Right renal pelvis (tissue), 4 donors: ENCODE results near the gene ARF6. TPM values are rescaled to one million over a fixed set of nuclear protein-coding genes. Genes with fewer than 3 reads are reported as not detected.
"Not testable (repeated sequence)": the region's sequence is repeated elsewhere in the genome, so short reads cannot be mapped to it uniquely, and the experiment has no call there.

Experiments
- DNase-seq, 4 donors: peaks; one replicate each; pipeline ENCODE4 v3.0.0-alpha.2; 2013; ENCODE audit warnings: low read depth in 4 of 4, low spot score in 3 of 4, missing footprints in 1 of 4
- polyA plus RNA-seq, 4 donors: library from polyadenylated mRNA; unstranded; fragments of 120-200 nt; gene quantifications; one replicate each; pipeline ENCODE4 v1.2.1, GENCODE V29; 2013; ENCODE audit not compliant: insufficient read length in 4 of 4

The ARF6 gene
- 100 to 1,000 TPM in 3 of 4 donors, 10 to 100 TPM in 1; 88.6 to 112 (median 103) TPM for polyA plus RNA-seq

DNA sequence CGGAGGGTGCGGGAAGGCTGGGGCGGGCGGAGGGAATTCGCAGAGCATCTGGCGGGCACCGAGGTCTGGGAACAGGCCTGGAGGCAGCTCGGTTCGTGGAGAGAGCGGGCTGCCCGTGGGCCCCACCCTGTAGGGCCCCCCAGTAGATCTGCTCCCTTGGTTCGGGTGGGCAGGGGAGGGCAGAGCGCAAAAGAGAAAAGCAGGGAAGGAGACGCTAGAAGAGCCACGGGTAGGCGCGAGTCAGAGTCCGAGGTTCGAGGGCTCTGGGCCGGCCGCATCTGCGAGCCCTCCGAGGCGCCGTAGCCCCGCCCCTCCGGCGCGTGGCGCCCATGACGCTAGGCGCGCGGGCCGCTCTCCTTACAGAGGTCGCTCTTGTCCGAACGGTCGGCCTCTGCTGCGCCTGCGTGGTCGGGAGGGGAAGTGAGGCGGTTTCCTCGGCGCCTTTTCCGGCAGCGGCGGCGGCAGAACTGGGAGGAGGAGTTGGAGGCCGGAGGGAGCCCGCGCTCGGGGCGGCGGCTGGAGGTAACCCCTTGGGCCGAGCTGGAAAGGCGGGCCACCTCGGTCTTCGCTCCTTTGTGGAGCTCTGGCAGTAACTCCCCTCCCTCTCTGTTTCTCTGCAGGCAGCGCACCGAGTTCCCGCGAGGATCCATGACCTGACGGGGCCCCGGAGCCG is at the start of gene ARF6:
TSS of gene ARF6 (plus strand) at position 447 of the 673 bp plus-strand sequence. CDS start 655 bp downstream, outside the sequence.
- peak; percentile 91 to 96 (median 94) for DNase-seq

DNA sequence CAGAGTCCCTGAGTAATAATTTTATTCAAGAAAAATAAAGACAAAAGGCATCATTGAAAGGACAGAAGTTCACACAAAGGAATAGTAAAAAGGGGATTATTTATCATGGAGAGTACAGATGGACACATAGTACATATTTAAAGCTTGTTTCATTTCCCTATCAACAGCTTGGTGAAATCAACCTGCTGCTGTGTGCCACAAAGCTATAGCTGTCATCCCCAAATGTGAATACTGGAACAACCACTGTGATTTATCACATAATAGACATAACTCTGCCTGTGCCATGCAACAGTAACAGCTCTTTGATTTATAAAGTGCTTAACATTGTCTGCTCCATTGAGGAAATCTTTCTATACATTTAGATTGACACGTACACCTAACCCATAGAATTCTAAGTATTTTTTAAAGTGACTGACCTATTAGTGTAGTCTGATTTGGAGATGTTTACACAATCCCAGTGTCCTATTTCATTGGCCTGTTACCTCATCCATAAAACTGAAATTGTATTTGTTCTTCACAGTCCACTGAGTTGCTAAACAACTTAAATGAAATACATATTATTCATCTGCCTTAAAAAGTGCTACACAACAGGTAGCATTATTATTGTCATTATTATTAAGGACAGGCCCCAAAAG is 43.6 kb upstream of the ARF6 start:
- DNase-seq, result no peak

DNA sequence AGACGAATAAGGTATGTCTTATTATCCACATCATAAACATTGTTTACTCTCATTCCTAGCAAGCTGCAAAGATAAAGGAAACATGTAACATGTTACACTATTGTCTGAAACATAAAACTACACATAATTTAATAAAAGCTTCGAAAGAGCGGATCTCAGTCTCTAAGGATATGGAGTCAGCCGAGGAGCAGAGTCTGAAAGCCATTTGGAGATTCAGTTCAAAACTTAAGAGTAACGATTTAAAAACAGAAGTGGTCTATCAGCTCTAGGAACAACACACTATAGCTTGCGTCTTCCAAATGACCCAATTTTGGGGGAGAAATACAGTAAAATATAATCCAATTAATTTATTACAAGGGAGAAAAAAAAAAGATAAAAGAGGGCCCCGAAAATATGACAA is 41.1 kb upstream of the ARF6 start:
- DNase-seq, result no peak

DNA sequence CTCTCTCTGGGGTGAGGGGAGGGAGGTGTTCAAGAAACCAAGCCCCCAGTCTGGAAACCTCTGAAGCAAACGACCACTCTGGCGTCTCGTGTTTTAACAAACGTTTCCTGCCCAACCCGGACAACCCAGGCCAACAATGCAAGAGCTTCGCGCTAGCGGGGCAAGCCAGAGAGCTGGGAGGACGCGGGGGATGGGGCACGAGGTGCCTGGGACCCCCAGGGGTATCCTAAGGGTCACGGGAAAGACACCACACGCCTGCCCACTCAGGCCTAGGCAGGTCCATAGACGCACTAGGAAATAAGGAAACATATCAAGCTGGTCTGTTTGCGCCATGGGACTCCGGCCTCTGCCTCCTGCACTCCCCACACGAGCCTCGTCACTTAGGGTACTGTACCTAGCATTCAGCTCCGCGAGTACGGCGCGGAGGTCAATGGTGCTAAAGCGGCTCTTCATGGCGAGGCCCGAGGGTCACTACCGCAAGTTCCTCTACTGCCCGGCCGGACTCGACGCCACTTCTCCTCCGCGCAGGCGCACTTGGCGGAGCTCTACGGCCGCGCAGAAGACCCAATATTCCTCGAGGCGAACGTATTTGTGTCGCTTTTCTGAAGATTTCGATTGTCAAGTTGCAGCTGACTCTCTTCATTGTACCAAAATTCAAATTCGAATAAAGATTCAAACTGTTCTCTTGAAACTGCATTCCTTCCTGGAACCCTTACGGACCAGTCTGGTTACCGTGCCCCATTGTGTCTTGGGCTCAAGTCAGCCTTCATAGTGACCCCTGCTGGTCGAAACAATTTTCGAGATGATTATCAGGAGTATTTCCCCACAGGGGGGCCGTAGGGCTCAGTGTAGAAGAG is 40.4 kb upstream of the ARF6 start, which contains the start of gene NEMF:
TSS of gene NEMF (minus strand) at position 488 of the 857 bp plus-strand sequence. CDS start at position 453, 35 bp downstream.
- peak; percentile 93 to 98 (median 94) for DNase-seq

DNA sequence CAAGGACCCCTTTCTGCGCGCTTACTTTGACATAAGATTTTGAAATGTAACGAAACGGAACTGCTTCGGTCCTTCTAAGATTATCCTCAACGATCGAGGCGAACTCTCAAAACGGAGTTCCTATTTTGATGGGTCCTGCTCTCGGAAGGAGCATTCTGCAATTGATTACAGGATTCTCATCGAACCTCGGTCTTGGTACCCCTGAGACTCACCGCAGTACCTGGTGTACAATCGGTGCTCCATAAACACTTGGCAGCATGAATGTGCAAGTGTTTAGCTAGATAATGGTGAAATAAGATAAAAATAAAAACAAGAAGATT is 39.8 kb upstream of the ARF6 start:
- DNase-seq, result no peak

DNA sequence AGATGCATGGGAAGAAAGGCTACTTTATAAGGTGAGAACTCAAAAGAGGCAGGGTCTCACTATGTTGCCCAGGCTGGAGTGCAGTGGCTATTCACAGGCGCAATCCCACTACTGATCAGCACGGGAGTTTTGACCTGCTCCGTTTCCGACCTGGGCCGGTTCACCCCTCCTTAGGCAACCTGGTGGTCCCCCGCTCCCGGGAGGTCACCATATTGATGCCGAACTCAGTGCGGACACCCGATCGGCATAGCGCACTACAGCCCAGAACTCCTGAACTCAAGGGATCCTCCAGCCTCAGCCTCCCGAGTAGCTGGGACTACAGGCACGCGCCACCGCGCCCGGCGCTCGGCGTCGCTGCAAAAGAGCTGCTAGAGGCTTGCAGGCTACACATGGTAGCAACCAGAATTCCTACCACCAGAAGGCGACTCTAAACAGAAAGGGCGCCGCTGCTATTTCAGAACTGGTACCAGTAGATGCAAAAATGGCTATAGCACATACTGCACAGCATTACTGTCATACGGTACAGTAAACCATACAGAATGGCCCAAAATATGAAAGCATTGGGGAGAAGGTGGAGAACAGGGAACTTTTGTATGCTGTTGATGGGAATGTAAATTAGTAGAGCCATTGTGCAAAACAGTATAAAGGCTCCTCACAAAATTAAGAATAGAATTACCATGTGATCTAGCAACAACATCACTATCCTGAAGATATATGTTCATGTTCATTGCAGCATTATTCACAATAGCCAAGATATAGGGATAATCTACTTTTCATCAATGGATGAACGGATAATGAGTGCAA is 39.1 kb upstream of the ARF6 start:
- DNase-seq, result peak in 2 of 4 donors; percentile 57 to 65

DNA sequence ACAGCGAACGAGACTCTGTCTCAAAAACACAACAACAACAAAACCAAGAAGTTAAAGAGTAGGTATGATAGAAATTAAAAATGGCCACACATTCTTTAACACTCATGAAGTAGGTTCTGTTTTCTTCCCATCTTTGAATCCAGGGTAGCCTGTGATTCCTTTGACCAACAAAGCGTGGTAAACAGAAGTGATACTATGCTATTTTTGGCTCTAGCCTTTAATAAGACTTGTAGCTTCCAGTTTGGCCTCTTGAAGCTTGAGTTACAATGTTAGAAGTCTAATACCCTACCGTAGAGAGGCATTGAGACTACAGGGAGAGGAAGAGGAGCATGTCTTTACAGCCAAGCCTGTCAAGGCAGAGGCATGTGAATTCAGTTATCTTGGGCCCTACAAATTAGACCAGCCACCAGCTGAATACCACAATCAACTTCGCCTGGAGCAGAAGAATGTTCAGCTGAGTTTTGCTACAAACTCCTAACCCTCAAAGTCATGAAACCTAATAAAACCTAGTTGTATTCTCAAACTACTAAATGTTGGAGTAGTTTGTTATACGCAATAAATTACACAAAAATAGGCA is 35.4 kb upstream of the ARF6 start:
- no peak for DNase-seq

DNA sequence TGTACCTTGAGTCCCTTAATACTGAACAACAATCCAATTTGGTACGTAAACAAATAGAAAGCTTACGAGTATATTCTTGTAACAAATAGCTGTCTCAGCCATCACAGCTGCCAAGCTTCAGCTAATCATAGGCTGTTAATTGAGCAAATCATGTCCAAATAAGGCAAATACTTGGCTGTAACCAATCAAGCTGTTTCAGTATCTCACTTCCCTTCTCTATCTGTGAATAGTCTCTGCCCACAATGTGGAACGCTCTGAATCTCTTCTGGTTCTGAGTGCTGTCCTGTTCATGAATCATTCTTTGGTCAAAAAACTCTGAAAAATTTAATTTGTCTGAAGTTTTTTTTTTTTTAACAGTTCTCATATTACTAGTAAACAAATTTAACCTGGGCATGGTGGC is 34.5 kb upstream of the ARF6 start:
- DNase-seq, result no peak

DNA sequence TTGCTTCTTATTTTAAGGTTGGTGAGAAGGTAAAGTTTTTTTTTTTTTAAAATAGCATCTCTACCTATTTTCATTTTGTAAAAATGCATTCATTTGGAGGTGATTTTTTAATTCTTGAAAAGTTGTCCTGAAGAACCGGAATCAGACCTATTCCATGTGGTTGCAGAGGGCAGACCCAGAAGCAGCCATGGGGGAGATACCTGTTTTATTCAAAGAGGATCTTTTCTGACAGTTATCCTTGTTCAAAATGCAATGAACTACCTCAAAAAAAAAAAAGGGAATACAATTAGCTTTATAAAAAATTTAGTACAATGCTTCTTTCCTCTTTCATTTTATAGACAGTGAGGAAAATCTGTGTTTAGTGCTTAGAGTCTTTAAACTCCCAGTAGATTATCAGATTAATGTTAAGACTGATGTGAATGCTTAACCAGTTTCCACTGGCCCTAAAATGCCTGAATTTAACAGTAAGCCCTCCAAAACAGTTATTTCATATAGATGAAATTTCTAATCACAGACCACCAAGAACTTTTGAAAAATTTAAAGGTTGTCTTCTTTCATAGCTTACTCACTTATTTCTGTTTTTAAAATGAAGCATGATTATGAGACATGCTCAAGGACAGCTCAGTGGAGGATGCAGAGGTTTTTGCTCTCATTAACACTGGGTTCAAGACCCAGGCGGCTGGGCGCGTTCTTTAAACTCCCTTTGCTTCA is 31.7 kb upstream of the ARF6 start:
- DNase-seq, result no peak

DNA sequence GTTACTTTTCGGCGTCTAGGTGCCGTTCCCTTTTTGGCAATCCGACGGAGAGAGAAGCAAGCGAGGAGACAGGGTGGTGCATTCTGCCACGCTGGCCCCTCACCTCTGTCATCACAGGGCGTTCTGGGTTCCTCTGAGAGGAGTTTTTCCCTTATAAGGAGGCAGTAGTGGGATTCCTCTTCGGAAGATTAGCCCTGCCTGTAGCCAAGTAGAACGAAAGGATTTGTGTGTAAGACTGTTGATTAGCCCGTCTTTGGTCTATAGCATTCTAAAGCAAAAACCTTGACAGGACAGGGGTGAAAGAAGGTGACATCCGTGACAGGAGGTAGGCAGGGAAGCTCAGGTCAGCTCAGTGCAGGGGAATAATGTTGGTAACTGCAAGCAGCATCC is 31.2 kb upstream of the ARF6 start:
- DNase-seq, result no peak

DNA sequence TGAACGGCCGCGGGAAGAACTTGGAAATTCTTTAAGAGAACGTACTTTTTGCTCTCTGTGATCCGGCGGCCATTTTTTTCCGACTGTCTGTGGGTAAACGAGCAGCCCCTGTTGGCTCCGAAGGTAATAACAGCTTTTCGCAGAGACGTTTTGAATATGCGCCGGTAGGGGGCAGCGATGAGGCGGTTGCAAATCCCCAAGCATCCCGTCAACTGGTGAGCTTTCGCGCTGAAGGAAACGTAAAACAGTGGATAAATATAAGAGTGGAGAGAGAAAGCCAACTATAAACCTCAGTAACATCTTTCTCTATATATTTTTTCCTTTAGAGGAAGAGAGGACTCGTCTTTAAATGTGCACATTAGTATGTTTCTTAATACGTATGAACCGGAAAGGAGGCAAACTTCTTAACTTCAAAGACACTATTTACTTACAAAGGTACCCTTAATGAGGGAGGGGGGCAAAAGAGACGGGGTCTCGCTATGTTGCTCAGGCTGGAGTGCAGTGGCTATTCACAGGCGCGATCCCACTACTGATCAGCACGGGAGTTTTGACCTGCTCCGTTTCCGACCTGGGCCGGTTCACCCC is 30.7 kb upstream of the ARF6 start:
- peak; percentile 84 to 95 (median 86) for DNase-seq

DNA sequence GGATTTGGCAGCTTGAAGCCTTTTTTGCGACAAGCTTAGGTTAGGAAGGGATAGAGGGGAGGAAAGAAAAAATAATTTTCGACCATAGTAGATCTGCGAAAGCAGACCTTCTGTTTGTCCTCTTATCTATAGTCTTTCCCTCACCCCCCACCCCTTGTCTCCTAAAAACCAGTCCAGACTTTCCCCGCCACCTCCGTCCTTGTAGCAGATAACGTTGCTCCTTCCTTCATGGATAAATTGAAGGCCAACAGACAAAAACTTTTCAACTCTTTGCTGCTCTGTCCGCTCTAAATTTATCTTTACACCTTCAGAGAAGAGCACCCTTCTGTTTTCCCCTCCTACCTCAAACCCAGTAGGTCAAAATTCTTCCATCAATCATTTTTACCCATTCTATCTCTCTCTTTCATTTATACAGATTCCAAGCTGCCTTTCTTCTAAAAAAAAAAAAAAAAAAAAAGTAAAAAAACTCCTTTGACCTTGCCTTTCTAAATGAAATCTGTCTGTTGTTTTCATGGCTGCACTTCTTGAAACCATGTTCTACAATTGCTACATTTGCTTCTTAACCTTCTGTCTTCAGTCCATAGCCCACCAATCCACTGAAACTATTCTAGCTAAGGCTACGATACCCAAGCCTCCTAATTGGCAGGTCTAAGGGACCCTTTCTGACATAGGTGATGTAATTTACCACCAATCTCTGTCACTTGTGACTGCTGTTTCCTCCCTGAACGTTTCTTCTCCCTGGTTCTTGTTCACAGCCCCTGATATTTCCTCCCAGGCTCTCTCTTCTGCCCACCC is 29.2 kb upstream of the ARF6 start:
- no peak for DNase-seq

DNA sequence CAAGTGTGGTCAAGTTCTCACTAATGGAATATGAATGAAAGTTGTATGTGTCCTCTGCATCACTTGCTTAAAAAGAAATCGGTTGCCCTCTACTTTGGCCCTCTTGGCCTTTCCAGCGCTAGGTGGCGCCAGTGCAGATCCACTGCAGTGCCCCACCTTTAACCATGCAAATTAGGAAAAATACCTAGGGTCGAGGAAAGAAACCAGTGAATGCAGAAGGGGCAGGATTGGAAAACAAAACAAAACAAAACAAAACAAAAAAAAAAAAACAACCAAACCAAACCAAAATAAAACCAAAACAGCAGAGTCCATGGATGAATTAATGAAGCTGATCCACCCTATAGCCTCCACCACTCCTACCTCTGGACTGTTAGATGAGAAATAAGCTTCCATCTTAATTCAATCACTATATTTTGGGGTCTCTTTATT is 27.4 kb upstream of the ARF6 start:
- peak in 1 of 4 donors; percentile 69 for DNase-seq

DNA sequence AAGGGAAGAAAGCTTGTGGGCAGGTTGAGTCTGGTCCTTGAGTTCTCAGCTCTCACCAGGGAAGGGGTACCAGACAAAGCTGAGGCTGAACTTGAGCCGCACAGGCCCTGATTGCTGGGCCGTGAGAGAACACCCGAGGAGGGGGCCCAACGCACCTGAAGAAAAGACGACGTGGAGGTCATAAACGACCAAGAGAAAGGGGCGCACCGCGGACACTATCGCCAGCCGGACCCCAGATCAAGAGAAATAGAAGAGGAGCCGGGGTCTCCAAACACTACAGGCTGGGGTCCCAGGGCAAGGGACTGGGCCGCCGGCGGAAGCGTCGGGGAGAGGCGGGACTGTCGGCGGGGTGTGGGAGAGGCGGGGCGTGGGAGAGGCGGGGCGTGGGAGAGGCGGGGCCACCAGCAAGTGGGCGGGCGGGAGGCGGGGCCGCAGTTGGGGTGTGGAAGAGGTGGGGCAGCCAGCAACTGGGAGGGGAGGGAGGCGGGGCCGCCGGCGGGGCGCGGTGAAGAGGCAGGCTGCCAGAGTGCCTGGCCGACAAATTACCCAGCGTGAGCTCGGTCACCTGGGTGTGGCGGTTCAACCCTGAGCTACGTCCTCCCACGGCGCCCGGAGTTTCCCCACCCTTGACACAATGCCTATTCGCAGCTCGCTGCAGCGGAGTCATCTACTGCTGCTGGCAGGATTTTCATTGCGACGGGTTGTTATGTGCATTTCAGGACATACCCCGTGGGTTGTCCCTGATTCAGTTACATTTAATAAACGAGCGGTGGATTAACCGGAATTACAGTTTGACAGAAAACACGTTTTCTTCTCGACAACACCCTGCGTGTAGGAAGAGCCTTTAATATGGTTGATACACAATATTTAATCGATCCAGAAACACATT is 24.8 kb upstream of the ARF6 start:
- DNase-seq, result peak in 3 of 4 donors; percentile 72 to 87 (median 81)

DNA sequence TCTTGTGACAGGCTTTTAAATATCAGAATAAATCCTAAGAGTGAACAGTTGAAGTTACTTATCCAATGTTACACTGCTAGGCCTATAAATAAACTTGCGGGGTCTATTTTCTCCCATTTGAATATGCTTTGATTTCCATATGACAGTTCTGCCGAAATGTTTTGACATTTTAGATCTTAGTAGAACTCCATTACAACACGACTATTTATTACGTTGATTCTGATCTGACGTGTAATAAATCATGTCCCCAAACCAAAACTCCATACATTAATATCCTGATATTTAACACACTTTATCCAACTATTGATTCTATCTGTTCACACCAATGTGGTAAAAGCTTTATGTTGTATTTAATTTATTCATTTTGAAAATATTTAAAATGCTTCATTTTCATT is 24.2 kb upstream of the ARF6 start:
- DNase-seq, result no peak

DNA sequence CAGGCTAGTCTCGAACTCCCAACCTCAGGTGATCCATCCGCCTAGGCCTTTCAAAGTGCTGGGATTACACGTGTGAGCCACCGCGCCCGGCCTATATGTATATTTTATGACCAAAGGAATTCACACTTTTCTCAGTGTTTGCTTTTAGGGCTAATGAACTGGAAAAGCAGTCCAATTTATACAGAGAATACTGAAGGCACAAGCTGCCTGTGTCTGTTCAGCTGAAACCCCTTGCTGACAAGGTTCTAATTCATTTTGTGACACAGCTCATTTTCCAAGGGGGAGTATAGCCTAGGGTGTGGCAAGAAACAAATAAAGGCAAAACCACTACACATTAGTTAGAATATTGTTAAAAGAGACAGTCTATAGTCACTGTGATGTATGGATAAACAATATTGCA is 22.0 kb upstream of the ARF6 start:
- no peak for DNase-seq

DNA sequence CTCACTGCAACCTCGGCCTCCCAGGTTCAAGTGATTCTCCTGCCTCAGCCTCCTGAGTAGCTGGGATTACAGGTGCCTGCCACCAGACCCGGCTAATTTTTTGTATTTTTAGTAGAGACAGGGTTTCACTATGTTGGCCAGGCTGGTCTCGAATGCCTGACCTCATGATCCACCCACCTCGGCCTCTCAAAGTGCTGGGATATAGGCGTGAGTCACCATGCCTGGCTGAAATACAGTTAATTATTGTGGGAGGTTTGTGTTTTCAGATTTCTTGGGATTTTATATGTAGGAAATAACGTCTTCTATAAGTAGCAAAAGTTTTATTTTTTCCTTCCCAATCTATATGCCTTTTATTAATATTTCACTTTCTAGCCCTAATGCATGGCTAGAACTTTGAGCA is 19.3 kb upstream of the ARF6 start:
- not testable (repeated sequence) for DNase-seq
